H1 (cell line): ENCODE results near the gene PMFBP1. TPM values are rescaled to one million over a fixed set of nuclear protein-coding genes. Genes with fewer than 3 reads are reported as not detected.

Experiments used
- CTCF ChIA-PET: fragments of 300-600 bp; sonication (Branson Sonifier 250); formaldehyde crosslinking; loops from one replicate; lab custom pipeline; 2021; ENCODE audit not compliant: partially characterized antibody; lab: Charles Lee
- POLR2A ChIA-PET: fragments of 300-600 bp; sonication (Branson Sonifier 250); formaldehyde crosslinking; loops from one replicate; lab custom pipeline; 2021; ENCODE audit warnings: inconsistent platforms; ENCODE audit not compliant: partially characterized antibody; lab: Charles Lee
- DNase-seq, 2 experiments: peaks; one replicate each; pipeline versions ENCODE4 v3.0.0 to v3.0.0-alpha.2; 2010 to 2022; ENCODE audit warnings: low spot score in 2 of 2, low read depth in 1 of 2, mixed read lengths in 1 of 2
- FAIRE-seq: peaks from 2 replicates; lab custom pipeline; 2011; peaks lifted over from hg19 to GRCh38; lab: Jason Lieb, UNC
- H2AFZ ChIP-seq: 2 replicates; pipeline ENCODE4 v1.8.1; 2012; ENCODE audit warnings: low read length, inconsistent platforms
- H2AK5ac ChIP-seq: 2 replicates; pipeline ENCODE4 v1.6.1; 2013; ENCODE audit warnings: low read depth, low read length
- H2BK120ac ChIP-seq: replicated peaks from 2 replicates; pipeline ENCODE3; 2013; ENCODE audit warnings: low read depth, low read length, inconsistent platforms
- H2BK12ac ChIP-seq: 2 replicates; pipeline ENCODE4 v1.6.1; 2013; ENCODE audit warnings: low read depth, low read length
- H2BK15ac ChIP-seq: 2 replicates; pipeline ENCODE4 v1.6.1; 2013; ENCODE audit warnings: low read length
- H2BK20ac ChIP-seq: 2 replicates; pipeline ENCODE4 v1.6.1; 2013; ENCODE audit warnings: low read length
- H2BK5ac ChIP-seq: 2 replicates; pipeline ENCODE4 v1.6.1; 2013; ENCODE audit warnings: low read depth, low read length
- H3K14ac ChIP-seq: 2 replicates; pipeline ENCODE4 v1.6.1; 2013; ENCODE audit warnings: inconsistent platforms; ENCODE audit not compliant: insufficient read length
- H3K18ac ChIP-seq: 2 replicates; pipeline ENCODE4 v1.6.1; 2013; ENCODE audit warnings: low read length; ENCODE audit errors: extremely low read depth
- H3K23ac ChIP-seq: 2 replicates; pipeline ENCODE4 v1.6.1; 2013; ENCODE audit warnings: inconsistent platforms; ENCODE audit not compliant: insufficient read length
- H3K23me2 ChIP-seq: 2 replicates; pipeline ENCODE4 v1.6.1; 2013; ENCODE audit warnings: low read depth, low read length
- H3K27ac ChIP-seq: 2 replicates; pipeline ENCODE4 v1.6.1; 2011; ENCODE audit warnings: low read depth, low read length, inconsistent platforms
- H3K27me3 ChIP-seq, 4 experiments: replicated peaks in 1 of 4; 1 replicate in 1 of 4; 2 replicates in 3 of 4; pipeline versions ENCODE4 v1.6.1 to v1.8.1; 2011 to 2013; ENCODE audit warnings: low read length in 3 of 4, mild to moderate bottlenecking in 3 of 4, inconsistent platforms in 2 of 4, mixed read lengths in 2 of 4, moderate library complexity in 1 of 4; ENCODE audit not compliant: control insufficient read depth in 3 of 4, insufficient read depth in 3 of 4; ENCODE audit errors: extremely low read depth in 1 of 4
- H3K36me3 ChIP-seq, 4 experiments: 2 replicates each; pipeline versions ENCODE4 v1.6.1 to v1.8.1; 2011 to 2013; ENCODE audit warnings: mild to moderate bottlenecking in 4 of 4, low read length in 3 of 4, moderate library complexity in 2 of 4, control low read depth in 1 of 4, inconsistent platforms in 1 of 4; ENCODE audit not compliant: insufficient read depth in 4 of 4, control insufficient read depth in 2 of 4
- H3K4ac ChIP-seq: replicated peaks from 2 replicates; pipeline ENCODE3; 2013; ENCODE audit warnings: low read length, low read depth, mixed read lengths, inconsistent platforms; ENCODE audit not compliant: insufficient read length
- H3K4me1 ChIP-seq, 4 experiments: replicated peaks in 1 of 4; 1 replicate in 1 of 4; 2 replicates in 3 of 4; pipeline versions ENCODE4 v1.6.1 to v1.8.1; 2011 to 2013; ENCODE audit warnings: low read length in 3 of 4, inconsistent platforms in 2 of 4, mixed read lengths in 1 of 4; ENCODE audit not compliant: insufficient read depth in 4 of 4, control insufficient read depth in 3 of 4
- H3K4me2 ChIP-seq, 2 experiments: 2 replicates each; pipeline versions ENCODE4 v1.6.1 to v1.8.1; 2011 to 2013; ENCODE audit warnings: low read depth in 2 of 2, low read length in 2 of 2, control low read depth in 1 of 2, inconsistent platforms in 1 of 2, mild to moderate bottlenecking in 1 of 2; ENCODE audit not compliant: insufficient read depth in 1 of 2
- H3K4me3 ChIP-seq, 4 experiments: fragments of 200-600, 300-600 bp in 1 of 4; sonication (generic), shearing (Covaris generic), sonication (Bioruptor Twin) in 1 of 4; 2 replicates each; pipeline versions ENCODE4 v1.5.1 to v1.8.1; 2011 to 2016; ENCODE audit warnings: low read length in 4 of 4, low read depth in 3 of 4, control low read depth in 2 of 4, inconsistent platforms in 2 of 4, mild to moderate bottlenecking in 2 of 4, mixed read lengths in 1 of 4, moderate library complexity in 1 of 4; ENCODE audit not compliant: insufficient read depth in 2 of 4; ENCODE audit errors: extremely low read depth in 1 of 4
- H3K56ac ChIP-seq: replicated peaks from 2 replicates; pipeline ENCODE3; 2013; ENCODE audit warnings: low read depth, mild to moderate bottlenecking, mixed read lengths, low read length, inconsistent platforms; ENCODE audit not compliant: insufficient read length
- H3K79me1 ChIP-seq: 2 replicates; pipeline ENCODE4 v1.6.1; 2013; ENCODE audit warnings: low read depth, low read length, control low read depth
- H3K79me2 ChIP-seq, 2 experiments: 2 replicates each; pipeline versions ENCODE4 v1.6.1 to v1.8.1; 2012 to 2013; ENCODE audit warnings: low read length in 2 of 2, mild to moderate bottlenecking in 2 of 2, inconsistent platforms in 1 of 2; ENCODE audit not compliant: insufficient read depth in 2 of 2, control insufficient read depth in 1 of 2
- H3K9ac ChIP-seq, 4 experiments: replicated peaks in 1 of 4; 1 replicate in 1 of 4; 2 replicates in 3 of 4; pipeline versions ENCODE4 v1.6.1 to v1.8.1; 2011 to 2013; ENCODE audit warnings: low read depth in 3 of 4, low read length in 3 of 4, control low read depth in 2 of 4, mild to moderate bottlenecking in 2 of 4, moderate library complexity in 2 of 4, inconsistent platforms in 1 of 4; ENCODE audit errors: extremely low read depth in 1 of 4
- H3K9me3 ChIP-seq, 2 experiments: 2 replicates each; pipeline versions ENCODE4 v1.6.1 to v1.8.1; 2012 to 2013; ENCODE audit warnings: mild to moderate bottlenecking in 2 of 2, moderate library complexity in 2 of 2, control low read depth in 1 of 2, inconsistent platforms in 1 of 2, low read depth in 1 of 2, low read length in 1 of 2, mixed read lengths in 1 of 2; ENCODE audit not compliant: insufficient read depth in 2 of 2
- H4K20me1 ChIP-seq, 2 experiments: replicated peaks in 1 of 2; 2 replicates each; pipeline versions ENCODE3 to v1.8.1; 2011 to 2013; ENCODE audit warnings: inconsistent platforms in 2 of 2, low read length in 2 of 2, mild to moderate bottlenecking in 1 of 2; ENCODE audit not compliant: insufficient read depth in 2 of 2, control insufficient read depth in 1 of 2
- H4K5ac ChIP-seq: 2 replicates; pipeline ENCODE4 v1.6.1; 2013; ENCODE audit warnings: low read length, low read depth, mixed read lengths, inconsistent platforms; ENCODE audit not compliant: insufficient read length
- H4K8ac ChIP-seq: 2 replicates; pipeline ENCODE4 v1.8.0; 2013; ENCODE audit warnings: mild to moderate bottlenecking, moderate library complexity, low read length, inconsistent platforms; ENCODE audit not compliant: insufficient read depth; ENCODE audit errors: extremely low read depth
- H4K91ac ChIP-seq: replicated peaks from 2 replicates; pipeline ENCODE3; 2013; ENCODE audit warnings: low read length, mixed read lengths, inconsistent platforms; ENCODE audit not compliant: insufficient read length
- CEBPB ChIP-seq: IDR thresholded peaks from 2 replicates; pipeline ENCODE4 v1.6.1; 2012; ENCODE audit warnings: low read depth, low read length
- CHD2 ChIP-seq: IDR thresholded peaks from 2 replicates; pipeline ENCODE4 v1.6.1; 2012; ENCODE audit warnings: low read length, improper control_type of control experiment
- CREB1 ChIP-seq: IDR thresholded peaks from 2 replicates; pipeline ENCODE4 v1.6.1; 2012; ENCODE audit warnings: inconsistent platforms
- CTBP2 ChIP-seq: IDR thresholded peaks from 2 replicates; pipeline ENCODE4 v1.7.0; 2011; ENCODE audit warnings: borderline replicate concordance, mild to moderate bottlenecking, moderate library complexity, mixed read lengths, low read length; ENCODE audit not compliant: insufficient read depth, insufficient read length
- POLR2AphosphoS5 ChIP-seq: IDR thresholded peaks from 2 replicates; pipeline ENCODE4 v1.6.1; 2011; ENCODE audit warnings: low read depth, low read length
- RFX5 ChIP-seq: IDR thresholded peaks from 2 replicates; pipeline ENCODE4 v1.6.1; 2011; ENCODE audit warnings: low read depth, low read length, improper control_type of control experiment, borderline replicate concordance
- RNF2 ChIP-seq: fragments of 200-900, 300-1000 bp; sonication (generic); IDR thresholded peaks from 2 replicates; pipeline ENCODE4 v1.7.1; 2016; ENCODE audit warnings: borderline replicate concordance, low read depth, mild to moderate bottlenecking, antibody characterized with exemption, low read length; ENCODE audit not compliant: poor library complexity, severe bottlenecking; ENCODE audit errors: missing control alignments
- SIN3A ChIP-seq, 2 experiments: IDR thresholded peaks in 1 of 2; conservative IDR thresholded peaks in 1 of 2; 2 replicates each; pipeline ENCODE4 v1.6.1; 2011 to 2012; ENCODE audit warnings: low read length in 2 of 2, improper control_type of control experiment in 1 of 2, low read depth in 1 of 2, mild to moderate bottlenecking in 1 of 2
- SP4 ChIP-seq: IDR thresholded peaks from 2 replicates; pipeline ENCODE4 v1.6.1; 2012; ENCODE audit warnings: low read length, inconsistent platforms
- TAF7 ChIP-seq: optimal IDR thresholded peaks from 2 replicates; pipeline ENCODE3; 2011; ENCODE audit warnings: low read depth, mild to moderate bottlenecking, inconsistent platforms, low read length, moderate library complexity, borderline replicate concordance
- TCF12 ChIP-seq: IDR thresholded peaks from 2 replicates; pipeline ENCODE4 v1.6.1; 2011; ENCODE audit warnings: low read depth, mild to moderate bottlenecking, low read length
- WGBS, 2 experiments: shearing (Covaris generic) in 1 of 2; methylation state at CpG; one replicate each; pipeline versions ENCODE4 v1.1.6 to v1.1.7; 2013 to 2015; ENCODE audit warnings: low lambda C conversion rate in 2 of 2, mixed read lengths in 2 of 2, inconsistent platforms in 1 of 2, low coverage in 1 of 2, missing lambda C conversion rate in 1 of 2; ENCODE audit not compliant: insufficient replicate concordance in 2 of 2, insufficient coverage in 1 of 2, insufficient read length in 1 of 2; ENCODE audit errors: extremely low coverage in 1 of 2, missing lambda C conversion rate in 1 of 2; 5-methylcytosine and 5-hydroxymethylcytosine counted together
- polyA plus RNA-seq, 7 experiments: library from polyadenylated mRNA; depleted of rRNA in 3 of 7; stranded (reverse) in 5 of 7; unstranded in 2 of 7; fragments of >200 nt in 5 of 7; fragments of 200-250 nt in 2 of 7; gene quantifications; 1 replicate in 5 of 7; 2 replicates in 1 of 7; 4 replicates in 1 of 7; pipeline versions ENCODE4 v1.2.1 to v1.2.3, GENCODE V29; 2011 to 2013; ENCODE audit warnings: missing spikeins in 2 of 7, mixed read lengths in 2 of 7
- total RNA-seq: library from RNA; stranded (reverse); fragmentation: NEBNext Ultra II Directional; extraction: Animal tissue kit (Norgen Biotek cat#: 25700); gene quantifications from 2 replicates; pipeline ENCODE4 v1.2.1, GENCODE V29; 2021
- TF ChIP-seq, protein P1 (sequence below): IDR thresholded peaks from 2 replicates; pipeline ENCODE4 v1.6.1; 2012; ENCODE audit warnings: inconsistent platforms

Gene PMFBP1
- total and polyA plus RNA-seq, 2 of the 8 experiments (the other 6 are each of a cell fraction or from before 2014, with no cell fraction given), result 0.32 to 1.6 TPM

DNA sequence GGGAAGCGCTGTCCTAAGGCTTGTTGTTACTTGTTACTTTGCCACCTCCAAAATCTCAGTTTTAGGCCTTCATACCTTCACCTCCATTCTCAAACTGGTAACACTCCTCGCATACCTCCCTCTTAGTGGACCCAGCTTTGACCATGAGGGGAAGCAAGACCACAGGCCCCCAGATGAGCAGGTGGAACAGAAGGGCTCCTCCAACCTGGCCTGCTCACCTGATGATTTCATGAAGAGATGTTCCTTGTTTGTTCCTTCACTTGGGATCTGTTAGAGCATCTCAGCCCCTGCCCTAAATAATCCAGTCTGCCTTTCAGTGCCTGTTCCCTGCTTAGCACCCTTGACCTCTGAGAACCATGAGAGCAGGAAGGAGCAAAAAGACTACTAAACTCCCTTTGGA is 49.6 kb downstream of the PMFBP1 start:
- Histone ChIP-seq H2BK15ac (no peak overlapping the region), H3K56ac (no peak overlapping the region), H4K91ac (no peak overlapping the region), H3K27ac (no peak overlapping the region), H3K9ac (no peak overlapping the region), H3K4me3 (no peak overlapping the region), H3K36me3 (no peaks in the 10 kb centered on the region), H3K23ac (no peak overlapping the region), H3K23me2 (no peaks in the 10 kb centered on the region), H3K79me2 (no peaks in the 10 kb centered on the region), H4K5ac (no peak overlapping the region)
- CTCF ChIA-PET, result interaction anchor here (0.7 to 4.2 kb wide), 6 partner anchors 12 to 715 kb away, joined by 3 to 43 read pairs (median 4); no protein-coding TSS in a partner anchor
- FAIRE-seq, result no peak
- TF ChIP-seq SP4, result no peak
- TF ChIP-seq CTBP2, result no peak
- TF ChIP-seq CHD2, result no peak
- no peak for TF ChIP-seq CEBPB
- TF ChIP-seq RNF2, result no peak
- no peak for TF ChIP-seq POLR2AphosphoS5
- no peak for TF ChIP-seq TCF12
- TF ChIP-seq TAF7, result no peak
- TF ChIP-seq SIN3A (conservative IDR thresholded peaks at IDR 0.05 in 1 of 2, IDR thresholded peaks at IDR 0.05 in 1 of 2; ENCODE audit: low read depth in 1 of 2, low read length in 2 of 2), result no peak
- TF ChIP-seq, protein P1, sequence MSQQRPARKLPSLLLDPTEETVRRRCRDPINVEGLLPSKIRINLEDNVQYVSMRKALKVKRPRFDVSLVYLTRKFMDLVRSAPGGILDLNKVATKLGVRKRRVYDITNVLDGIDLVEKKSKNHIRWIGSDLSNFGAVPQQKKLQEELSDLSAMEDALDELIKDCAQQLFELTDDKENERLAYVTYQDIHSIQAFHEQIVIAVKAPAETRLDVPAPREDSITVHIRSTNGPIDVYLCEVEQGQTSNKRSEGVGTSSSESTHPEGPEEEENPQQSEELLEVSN, result no peak
- no peak for TF ChIP-seq RFX5
- TF ChIP-seq CREB1, result no peak
- TF ChIP-seq, all 59 proteins: peak for 0
- H3K9me3 ChIP-seq, result no peaks in the 10 kb centered on the region
- DNase-seq, result no peak
- H3K4me1 ChIP-seq, result peaks cover 0 to 4% (median 0%) of the 10 kb centered on the region in 4 experiments; a peak in 2 of 7 replicates
- no peak overlapping the region for H2AFZ ChIP-seq
- no peak overlapping the region for H2BK120ac ChIP-seq
- no peak overlapping the region for H3K18ac ChIP-seq
- H4K8ac ChIP-seq, result no peak overlapping the region
- H3K27me3 ChIP-seq, result no peaks in the 10 kb centered on the region
- 85% methylated on average over 2 of the region's 2 CpGs; no CpG with 5 or more reads in 1 of the 2 experiments for WGBS, 2 experiments
- POLR2A ChIA-PET, result no interaction called here
- no peak overlapping the region for H2BK20ac ChIP-seq
- no peak overlapping the region for H3K4me2 ChIP-seq
- H2BK5ac ChIP-seq, result no peak overlapping the region
- H3K79me1 ChIP-seq, result no peaks in the 10 kb centered on the region
- no peak overlapping the region for H3K14ac ChIP-seq
- no peaks in the 10 kb centered on the region for H4K20me1 ChIP-seq
- H2BK12ac ChIP-seq, result no peak overlapping the region
- H3K4ac ChIP-seq, result no peak overlapping the region
- no peak overlapping the region; the same call in 1 of the 2 replicates for H2AK5ac ChIP-seq
